ENCODE measurements around the gene ITSN2. TPM values are rescaled to one million over a fixed set of nuclear protein-coding genes. Genes with fewer than 3 reads are reported as not detected.

Gene ITSN2
- total RNA-seq, 1 donor from 2014 or later, result 10.4 TPM

DNA sequence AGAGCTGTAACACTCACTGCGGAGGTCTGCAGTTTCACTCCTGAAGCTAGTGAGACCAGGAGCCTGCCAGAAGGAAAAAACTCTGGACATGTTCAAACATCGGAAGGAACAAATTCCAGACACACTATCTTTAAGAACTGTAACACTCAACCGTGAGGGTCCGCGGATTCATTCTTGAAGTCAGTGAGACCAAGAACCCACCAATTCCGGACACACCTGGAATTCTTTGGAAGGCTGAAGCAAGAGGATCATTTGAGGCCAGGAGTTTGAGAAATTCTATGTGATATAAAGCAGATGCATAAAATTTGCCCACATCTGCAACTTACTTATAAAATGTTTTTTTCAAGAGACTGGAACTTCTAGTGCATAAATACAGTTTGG, 43.5 kb upstream of the ITSN2 start:
- no peaks in the 10 kb centered on the region for H3K36me3 Mint-ChIP-seq
- Histone ChIP-seq H3K27me3 (no peaks in the 10 kb centered on the region), H3K4me2 (no peak overlapping the region), H3F3A (ENCODE audit: low read depth) (no peaks in the 10 kb centered on the region), H3K36me3 (no peaks in the 10 kb centered on the region), H3K4me3 (no peak overlapping the region), H3K9me3 (ENCODE audit: low read depth) (no peaks in the 10 kb centered on the region), H3K4me1 (no peaks in the 10 kb centered on the region), H3K79me2 (ENCODE audit: low read depth) (no peaks in the 10 kb centered on the region), H2AFZ (replicated peaks) (no peak overlapping the region), H4K20me1 (ENCODE audit: low read depth) (no peaks in the 10 kb centered on the region), H3K9ac (no peak overlapping the region), H3K27ac (no peak overlapping the region)
- DNase-seq (ENCODE audit: low spot score), result no peak
- no peak overlapping the region for H3K4me3 Mint-ChIP-seq
- no peaks in the 10 kb centered on the region for H3K9me3 Mint-ChIP-seq
- peaks cover 29% of the 10 kb centered on the region for H3K4me1 Mint-ChIP-seq
- H3K27ac Mint-ChIP-seq, result no peak overlapping the region
- TF ChIP-seq CTCF (IDR thresholded peaks at IDR 0.05), result no peak
- TF ChIP-seq EZH2phosphoT487 (IDR thresholded peaks at IDR 0.05), result no peak
- no peak for TF ChIP-seq EZH2 (IDR thresholded peaks at IDR 0.05)
- H3K27me3 Mint-ChIP-seq (ENCODE audit: insufficient read depth, low read depth), result peaks cover 3% of the 10 kb centered on the region

- Mint-ChIP-seq H3K9me3 (no peaks in the 10 kb centered on the region), H3K4me1 (peaks cover 29% of the 10 kb centered on the region), H3K27me3 (ENCODE audit: insufficient read depth, low read depth) (peaks cover 4% of the 10 kb centered on the region), H3K36me3 (no peaks in the 10 kb centered on the region), H3K27ac (no peak overlapping the region), H3K4me3 (no peak overlapping the region)
- H4K20me1 ChIP-seq (ENCODE audit: low read depth), result no peaks in the 10 kb centered on the region
- no peak for TF ChIP-seq EZH2 (IDR thresholded peaks at IDR 0.05)
- TF ChIP-seq EZH2phosphoT487 (IDR thresholded peaks at IDR 0.05), result no peak
- TF ChIP-seq CTCF (IDR thresholded peaks at IDR 0.05), result no peak
- no peak overlapping the region for H3K4me2 ChIP-seq
- H3K27me3 ChIP-seq, result no peaks in the 10 kb centered on the region
- H3K9ac ChIP-seq, result no peak overlapping the region
- H3F3A ChIP-seq (ENCODE audit: low read depth), result no peaks in the 10 kb centered on the region
- no peak overlapping the region for H2AFZ ChIP-seq (replicated peaks)
- H3K36me3 ChIP-seq, result no peaks in the 10 kb centered on the region
- no peaks in the 10 kb centered on the region for H3K79me2 ChIP-seq (ENCODE audit: low read depth)
- no peak for DNase-seq (ENCODE audit: low spot score)
- H3K27ac ChIP-seq, result no peak overlapping the region
- H3K4me1 ChIP-seq, result no peaks in the 10 kb centered on the region
- H3K9me3 ChIP-seq (ENCODE audit: low read depth), result no peaks in the 10 kb centered on the region
- no peak overlapping the region for H3K4me3 ChIP-seq
Measured at GRCh38 chr2:24403168-24403831, 43.0 kb upstream of the ITSN2 start.

GRCh38 chr2:24402242-24403097, 42.1 kb upstream of the ITSN2 start:
- Mint-ChIP-seq H3K36me3 (no peaks in the 10 kb centered on the region), H3K27ac (peak overlapping the region; percentile 25), H3K4me3 (no peak overlapping the region), H3K9me3 (no peaks in the 10 kb centered on the region), H3K4me1 (peaks cover 29% of the 10 kb centered on the region), H3K27me3 (ENCODE audit: insufficient read depth, low read depth) (peaks cover 4% of the 10 kb centered on the region)
- Histone ChIP-seq H4K20me1 (ENCODE audit: low read depth) (no peaks in the 10 kb centered on the region), H2AFZ (replicated peaks) (no peak overlapping the region), H3K9me3 (ENCODE audit: low read depth) (no peaks in the 10 kb centered on the region), H3F3A (ENCODE audit: low read depth) (no peaks in the 10 kb centered on the region), H3K4me2 (no peak overlapping the region), H3K79me2 (ENCODE audit: low read depth) (no peaks in the 10 kb centered on the region), H3K27me3 (no peaks in the 10 kb centered on the region), H3K4me1 (no peaks in the 10 kb centered on the region), H3K36me3 (no peaks in the 10 kb centered on the region), H3K27ac (no peak overlapping the region), H3K9ac (no peak overlapping the region), H3K4me3 (no peak overlapping the region)
- TF ChIP-seq EZH2 (IDR thresholded peaks at IDR 0.05) (no peak), EZH2phosphoT487 (IDR thresholded peaks at IDR 0.05) (no peak), CTCF (IDR thresholded peaks at IDR 0.05) (no peak)
- no peak for DNase-seq (ENCODE audit: low spot score)

All from neural progenitor cell (in vitro differentiated cells).